HepG2 (cell line): ENCODE measurements around the gene MYL6B. TPM values are rescaled to one million over a fixed set of nuclear protein-coding genes. Genes with fewer than 3 reads are reported as not detected.

ENCODE experiments used
- CEBPZ ChIP-seq: IDR thresholded peaks from 2 replicates; pipeline ENCODE4 v1.6.1; 2012; ENCODE audit warnings: low read length, improper control_type of control experiment
- KLF16 ChIP-seq, 2 experiments: sonication (generic) in 1 of 2; formaldehyde crosslinking in 1 of 2; IDR thresholded peaks; 2 replicates each; pipeline versions ENCODE4 v1.6.1 to v1.8.0; 2016 to 2023; ENCODE audit warnings: missing genetic modification reagents in 2 of 2, missing compliant biosample characterization in 1 of 2
- MXD3 ChIP-seq: IDR thresholded peaks from 2 replicates; pipeline ENCODE4 v1.6.1; 2016; ENCODE audit warnings: mild to moderate bottlenecking, missing biosample characterization, missing genetic modification reagents
- NFE2L2 ChIP-seq: fragments of 150-350 bp; IDR thresholded peaks from 2 replicates; pipeline ENCODE4 v1.6.1; 2014; ENCODE audit warnings: low read length
- PCBP1 ChIP-seq: fragments of 200-400 bp; formaldehyde crosslinking; IDR thresholded peaks from 2 replicates; pipeline ENCODE4 v1.6.1; 2017; ENCODE audit warnings: mild to moderate bottlenecking, low read depth, low read length, borderline replicate concordance
- PHB2 ChIP-seq: fragments of 450-650 bp; IDR thresholded peaks from 2 replicates; pipeline ENCODE4 v1.6.1; 2018; ENCODE audit not compliant: partially characterized antibody
- PHF8 ChIP-seq: sonication (generic); formaldehyde crosslinking; IDR thresholded peaks from 2 replicates; pipeline ENCODE4 v1.5.0; 2020; ENCODE audit warnings: missing genetic modification reagents
- POLR2AphosphoS5 ChIP-seq: IDR thresholded peaks from 2 replicates; pipeline ENCODE4 v1.6.1; 2012; ENCODE audit warnings: low read depth, low read length
- RBFOX2 ChIP-seq: fragments of 200-400 bp; formaldehyde crosslinking; IDR thresholded peaks from 2 replicates; pipeline ENCODE4 v1.6.1; 2017; ENCODE audit warnings: low read depth, mild to moderate bottlenecking, low read length
- RFXAP ChIP-seq: sonication (generic); formaldehyde crosslinking; IDR thresholded peaks from 2 replicates; pipeline ENCODE4 v1.4.0; 2020; ENCODE audit warnings: missing genetic modification reagents, borderline replicate concordance
- ZNF180 ChIP-seq: sonication (generic); formaldehyde crosslinking; IDR thresholded peaks from 2 replicates; pipeline ENCODE4 v1.4.0; 2020; ENCODE audit warnings: low read depth, missing genetic modification reagents, borderline replicate concordance
- ZNF362 ChIP-seq: sonication (generic); formaldehyde crosslinking; IDR thresholded peaks from 2 replicates; pipeline ENCODE4 v1.4.0; 2020; ENCODE audit warnings: missing genetic modification reagents, mild to moderate bottlenecking, borderline replicate concordance
- ZNF430 ChIP-seq: sonication (generic); formaldehyde crosslinking; IDR thresholded peaks from 2 replicates; pipeline ENCODE4 v1.9.0; 2021; ENCODE audit warnings: mild to moderate bottlenecking, missing genetic modification reagents
- polyA plus RNA-seq, 8 experiments: library from polyadenylated mRNA; depleted of rRNA in 3 of 8; stranded (reverse) in 7 of 8; unstranded in 1 of 8; fragments of >200 nt; fragmentation: Illumina TruSeq in 4 of 8; extraction: Trizol in 4 of 8; gene quantifications; 2 replicates each; pipeline versions ENCODE4 v1.2.1 to v1.2.3, GENCODE V29; 2011 to 2016; ENCODE audit warnings: low read depth in 4 of 8, missing spikeins in 1 of 8, mixed read lengths in 1 of 8; ENCODE audit not compliant: insufficient read depth in 1 of 8
- total RNA-seq, 5 experiments: library from RNA; depleted of rRNA; stranded (reverse); fragments of >200 nt; fragmentation: Illumina TruSeq; extraction: Trizol; gene quantifications; 2 replicates each; pipeline ENCODE4 v1.2.3, GENCODE V29; 2016; ENCODE audit warnings: low read depth in 1 of 5

Gene MYL6B
- total and polyA plus RNA-seq, 2 of the 13 experiments (the other 11 are each of a cell fraction or from before 2014, with no cell fraction given) = 75.7 to 88.7 TPM

GRCh38 chr12:56189099-56189917 lies 36.9 kb downstream of the MYL6B start, which contains the start of gene SMARCC2 (continued):
- TF ChIP-seq PHB2 (no peak), NFE2L2 (no peak), ZNF180 (CRISPR knock-in tag) (no peak), ZNF430 (CRISPR knock-in tag) (peak; percentile 71; the same call in 1 of the 2 replicates), ZNF362 (no peak), POLR2AphosphoS5 (no peak), MXD3 (CRISPR knock-in tag) (0 out of 2 replicates have a peak, but pooled peaks have one; percentile 24), CEBPZ (no peak), PCBP1 (peak; percentile 86; the same call in 1 of the 2 replicates), PHF8 (peak; percentile 16; the same call in 1 of the 2 replicates), RBFOX2 (peak; percentile 69), KLF16 (CRISPR knock-in tag; IDR thresholded peaks at IDR 0.05) (no peak), RFXAP (CRISPR knock-in tag) (0 out of 2 replicates have a peak, but pooled peaks have one; percentile 33)
